Vagina (tissue), 2 donors: ENCODE results near the gene CACUL1. TPM values are rescaled to one million over a fixed set of nuclear protein-coding genes. Genes with fewer than 3 reads are reported as not detected.

Experiments
- DNase-seq, 2 donors: peaks; one replicate each; pipeline ENCODE4 v3.0.0-alpha.2; 2017; ENCODE audit errors: extremely low spot score in 2 of 2
- H3K27ac ChIP-seq: fragments of 200-600 bp; sonication (generic); one replicate; pipeline ENCODE4 v1.5.1; 2019
- H3K27me3 ChIP-seq: fragments of 200-600 bp; sonication (generic); one replicate; pipeline ENCODE4 v1.5.1; 2019
- H3K36me3 ChIP-seq, 2 donors: fragments of 200-600 bp; sonication (generic); one replicate each; pipeline ENCODE4 v1.5.1; 2017 to 2019
- H3K4me1 ChIP-seq: fragments of 200-600 bp; sonication (generic); one replicate; pipeline ENCODE4 v1.5.1; 2019
- H3K4me3 ChIP-seq, 2 donors: fragments of 200-600 bp; sonication (generic); 1 replicate in 1 of 2; 2 replicates in 1 of 2; pipeline ENCODE4 v1.5.1; 2016 to 2019
- H3K9me3 ChIP-seq: fragments of 200-600 bp; sonication (generic); one replicate; pipeline ENCODE4 v1.5.1; 2019
- POLR2A ChIP-seq, 2 donors: fragments of 450-650 bp; IDR thresholded peaks; one replicate each; pipeline ENCODE4 v1.6.1; 2017; ENCODE audit warnings: antibody characterized with exemption in 2 of 2, mild to moderate bottlenecking in 2 of 2, moderate library complexity in 2 of 2
- POLR2AphosphoS5 ChIP-seq, 2 donors: sonication (generic); formaldehyde crosslinking; IDR thresholded peaks; one replicate each; pipeline ENCODE4 v1.9.0; 2017; ENCODE audit warnings: antibody characterized with exemption in 2 of 2, mild to moderate bottlenecking in 2 of 2, low read depth in 1 of 2; ENCODE audit not compliant: insufficient read depth in 1 of 2
- intact Hi-C: fragments of 100-400 bp; cut with DNase I; formaldehyde crosslinking; loops from one replicate; pipeline ENCODE4 v1.15.1; 2023
- total RNA-seq: library from RNA; depleted of rRNA; stranded (reverse); fragments of >200 nt; gene quantifications from one replicate; pipeline ENCODE4 v1.2.3, GENCODE V29; 2016
- TF ChIP-seq, protein P1 (sequence below), 3 experiments: fragments of 450-650 bp in 2 of 3; fragments of 200-600 bp in 1 of 3; sonication (generic) in 1 of 3; IDR thresholded peaks; one replicate each; pipeline ENCODE4 v1.5.1; 2017 to 2019; ENCODE audit warnings: antibody characterized with exemption in 3 of 3, mild to moderate bottlenecking in 2 of 3, moderate library complexity in 2 of 3

CACUL1 gene
- total RNA-seq, 1 donor from 2014 or later: 13.8 TPM

- H3K9me3 ChIP-seq: no peaks in the 10 kb centered on the region
- no peaks in the 10 kb centered on the region for H3K4me1 ChIP-seq
- no peak overlapping the region for H3K27ac ChIP-seq
- H3K4me3 ChIP-seq: no peak overlapping the region
- H3K27me3 ChIP-seq: no peaks in the 10 kb centered on the region
- intact Hi-C loops: no loop called here
- TF ChIP-seq POLR2A (IDR thresholded peaks at IDR 0.05): no peak
- DNase-seq: no peak
- H3K36me3 ChIP-seq: no peaks in the 10 kb centered on the region
Observed at GRCh38 chr10:118642228-118642627, 112.5 kb downstream of the CACUL1 start.

DNA sequence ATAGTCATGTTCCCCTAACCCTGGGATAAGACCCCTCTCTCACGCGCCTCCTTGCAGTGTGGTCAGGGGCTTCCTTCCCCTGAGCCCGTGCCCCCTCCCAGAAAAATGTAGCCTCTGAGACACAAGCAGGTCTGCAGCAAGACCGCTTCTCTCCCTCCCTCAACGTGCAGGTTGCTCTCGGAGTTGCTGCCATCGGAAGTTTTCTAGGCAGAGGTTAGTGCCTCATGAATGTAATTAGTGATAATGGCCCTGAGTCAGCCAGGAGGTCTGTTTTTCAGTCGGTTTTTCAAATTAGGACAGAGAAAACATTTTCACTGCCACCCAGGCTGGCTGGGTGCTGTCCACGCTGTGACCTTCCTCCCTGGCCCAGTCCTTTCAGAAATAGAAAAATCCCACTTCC lies 116.1 kb downstream of the CACUL1 start:
- Histone ChIP-seq H3K4me1 (no peaks in the 10 kb centered on the region), H3K27me3 (no peaks in the 10 kb centered on the region), H3K36me3 (no peaks in the 10 kb centered on the region), H3K4me3 (no peak overlapping the region), H3K27ac (no peak overlapping the region), H3K9me3 (no peaks in the 10 kb centered on the region)
- DNase-seq: no peak
- no peak for TF ChIP-seq POLR2A (IDR thresholded peaks at IDR 0.05)
- TF ChIP-seq, protein P1, sequence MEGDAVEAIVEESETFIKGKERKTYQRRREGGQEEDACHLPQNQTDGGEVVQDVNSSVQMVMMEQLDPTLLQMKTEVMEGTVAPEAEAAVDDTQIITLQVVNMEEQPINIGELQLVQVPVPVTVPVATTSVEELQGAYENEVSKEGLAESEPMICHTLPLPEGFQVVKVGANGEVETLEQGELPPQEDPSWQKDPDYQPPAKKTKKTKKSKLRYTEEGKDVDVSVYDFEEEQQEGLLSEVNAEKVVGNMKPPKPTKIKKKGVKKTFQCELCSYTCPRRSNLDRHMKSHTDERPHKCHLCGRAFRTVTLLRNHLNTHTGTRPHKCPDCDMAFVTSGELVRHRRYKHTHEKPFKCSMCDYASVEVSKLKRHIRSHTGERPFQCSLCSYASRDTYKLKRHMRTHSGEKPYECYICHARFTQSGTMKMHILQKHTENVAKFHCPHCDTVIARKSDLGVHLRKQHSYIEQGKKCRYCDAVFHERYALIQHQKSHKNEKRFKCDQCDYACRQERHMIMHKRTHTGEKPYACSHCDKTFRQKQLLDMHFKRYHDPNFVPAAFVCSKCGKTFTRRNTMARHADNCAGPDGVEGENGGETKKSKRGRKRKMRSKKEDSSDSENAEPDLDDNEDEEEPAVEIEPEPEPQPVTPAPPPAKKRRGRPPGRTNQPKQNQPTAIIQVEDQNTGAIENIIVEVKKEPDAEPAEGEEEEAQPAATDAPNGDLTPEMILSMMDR (IDR thresholded peaks at IDR 0.05): no peak
- TF ChIP-seq POLR2AphosphoS5 (IDR thresholded peaks at IDR 0.05; ENCODE audit: insufficient read depth in 1 of 2, low read depth in 1 of 2): no peak
- intact Hi-C loops: no loop called here

GRCh38 chr10:118635674-118636402 lies 118.9 kb downstream of the CACUL1 start:
- TF ChIP-seq, protein P1 (IDR thresholded peaks at IDR 0.05): no peak
- no peak for TF ChIP-seq POLR2A (IDR thresholded peaks at IDR 0.05)
- Histone ChIP-seq H3K27ac (no peak overlapping the region), H3K4me1 (no peaks in the 10 kb centered on the region), H3K4me3 (no peak overlapping the region), H3K36me3 (no peaks in the 10 kb centered on the region), H3K9me3 (no peaks in the 10 kb centered on the region), H3K27me3 (no peaks in the 10 kb centered on the region)
- intact Hi-C loops: no loop called here
- DNase-seq: peak in 1 of 2 donors; percentile 37

DNA sequence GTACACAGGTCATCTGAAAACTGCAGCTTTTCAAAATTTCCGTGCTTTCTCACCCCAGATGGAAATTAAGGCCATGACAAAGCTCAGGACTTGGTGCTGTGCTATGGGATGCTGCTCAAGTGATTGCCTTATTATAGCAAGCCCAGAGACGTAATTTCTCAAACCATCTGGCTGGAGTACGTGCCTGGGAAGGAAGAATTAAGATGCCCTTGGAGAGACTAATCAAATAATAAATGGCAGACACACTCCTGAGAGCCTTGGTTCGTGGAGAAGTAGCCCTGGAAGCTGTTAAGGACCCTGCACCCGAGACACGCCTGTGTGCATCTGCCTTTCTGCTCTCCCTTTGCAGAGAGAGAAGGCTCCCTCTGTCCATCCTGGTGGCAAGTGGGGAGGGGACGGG lies 121.0 kb downstream of the CACUL1 start:
- Histone ChIP-seq H3K4me1 (peaks cover 15% of the 10 kb centered on the region), H3K4me3 (no peak overlapping the region), H3K36me3 (no peaks in the 10 kb centered on the region), H3K9me3 (no peaks in the 10 kb centered on the region), H3K27ac (no peak overlapping the region), H3K27me3 (no peaks in the 10 kb centered on the region)
- TF ChIP-seq POLR2A (IDR thresholded peaks at IDR 0.05): no peak
- TF ChIP-seq, protein P1 (IDR thresholded peaks at IDR 0.05): no peak
- DNase-seq: no peak
- intact Hi-C loops: no loop called here

DNA sequence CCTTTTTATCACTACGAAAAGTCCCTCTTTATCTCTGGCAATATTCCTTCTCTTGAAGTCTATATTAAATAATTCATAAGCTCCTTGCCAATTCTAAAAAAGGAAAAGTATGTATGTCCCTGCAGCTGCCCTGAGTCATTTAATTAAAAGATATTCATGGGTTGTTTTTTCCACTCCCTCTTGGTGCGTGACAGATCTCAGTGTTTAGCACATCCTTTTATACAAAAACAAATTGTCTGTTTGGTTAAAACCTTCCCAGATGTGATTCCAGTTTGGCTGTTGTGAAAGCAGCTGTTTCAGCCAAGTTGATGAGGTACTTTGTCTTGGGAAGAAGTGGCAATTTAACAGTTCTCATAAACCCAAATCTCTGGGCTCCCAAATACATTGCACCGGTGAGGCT lies 125.6 kb downstream of the CACUL1 start:
- H3K27ac ChIP-seq: peak overlapping the region; percentile 79

More for the DNA sequence above, 125.6 kb downstream of the CACUL1 start:
- intact Hi-C loops: no loop called here
- Histone ChIP-seq H3K36me3 (no peaks in the 10 kb centered on the region), H3K9me3 (no peaks in the 10 kb centered on the region), H3K27me3 (no peaks in the 10 kb centered on the region), H3K4me1 (peaks cover 48% of the 10 kb centered on the region), H3K4me3 (no peak overlapping the region)
- peak in 1 of 2 donors; percentile 85 for DNase-seq
- TF ChIP-seq POLR2AphosphoS5 (IDR thresholded peaks at IDR 0.05; ENCODE audit: insufficient read depth in 1 of 2, low read depth in 1 of 2): peak; percentile 37 to 88
- TF ChIP-seq, protein P1 (IDR thresholded peaks at IDR 0.05): no peak
